ACC112 (cell line): ENCODE results near the gene UMAD1.

ENCODE experiments used
- H2AFZ ChIP-seq: fragments of 200-600 bp; sonication (generic); one replicate; pipeline ENCODE4 v1.6.0; 2017; ENCODE audit warnings: antibody characterized with exemption, low read length; ENCODE audit not compliant: unreplicated experiment
- H3K27ac ChIP-seq: fragments of 200-600 bp; sonication (generic); 2 replicates; pipeline ENCODE4 v1.5.1; 2014; ENCODE audit warnings: low read depth, mild to moderate bottlenecking, antibody characterized with exemption, low read length, moderate library complexity
- H3K27me3 ChIP-seq: fragments of 200-600 bp; sonication (generic); 2 replicates; pipeline ENCODE4 v1.6.1; 2014; ENCODE audit warnings: mild to moderate bottlenecking, antibody characterized with exemption, low read length, moderate library complexity, mixed read lengths; ENCODE audit not compliant: insufficient read depth
- H3K36me3 ChIP-seq: fragments of 200-600 bp; sonication (generic); 2 replicates; pipeline ENCODE4 v1.6.1; 2016; ENCODE audit warnings: mild to moderate bottlenecking, antibody characterized with exemption, low read length, moderate library complexity, mixed read lengths; ENCODE audit not compliant: insufficient read depth
- H3K4me1 ChIP-seq: fragments of 200-600 bp; sonication (generic); one replicate; pipeline ENCODE4 v1.6.1; 2016; ENCODE audit warnings: low read length, mixed read lengths; ENCODE audit not compliant: insufficient read depth, unreplicated experiment, control insufficient read depth
- H3K4me3 ChIP-seq: fragments of 200-600 bp; sonication (generic); 2 replicates; pipeline ENCODE4 v1.5.1; 2014; ENCODE audit warnings: mild to moderate bottlenecking, low read depth, low read length
- H3K79me2 ChIP-seq: fragments of 200-600 bp; sonication (generic); one replicate; pipeline ENCODE4 v1.6.0; 2016; ENCODE audit warnings: low read length; ENCODE audit not compliant: control insufficient read depth, unreplicated experiment, insufficient read depth

The UMAD1 gene

DNA sequence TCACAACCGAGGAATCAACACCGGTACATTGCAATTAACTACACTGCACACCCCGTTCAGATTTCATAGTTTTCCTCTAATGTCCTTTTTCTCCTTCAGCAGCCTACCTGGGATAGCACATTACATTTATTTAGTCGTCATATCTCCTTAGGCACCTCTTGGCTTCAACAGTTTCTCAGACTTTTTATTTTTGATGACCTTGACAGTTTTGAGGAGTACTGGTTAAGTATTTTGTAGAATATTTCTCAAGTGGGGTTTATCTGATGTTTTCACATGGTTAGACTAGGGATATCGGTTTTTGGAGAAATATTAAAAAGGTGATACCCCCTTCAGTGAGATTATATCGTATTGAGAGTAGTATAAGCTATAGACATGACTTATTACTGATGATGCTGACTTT is 241.0 kb downstream of the UMAD1 start:
- no peaks in the 10 kb centered on the region for H3K36me3 ChIP-seq
- no peak overlapping the region for H2AFZ ChIP-seq
- no peaks in the 10 kb centered on the region for H3K79me2 ChIP-seq
- H3K27me3 ChIP-seq = no peaks in the 10 kb centered on the region
- H3K27ac ChIP-seq = no peak overlapping the region
- H3K4me3 ChIP-seq = no peak overlapping the region
- no peaks in the 10 kb centered on the region for H3K4me1 ChIP-seq

DNA sequence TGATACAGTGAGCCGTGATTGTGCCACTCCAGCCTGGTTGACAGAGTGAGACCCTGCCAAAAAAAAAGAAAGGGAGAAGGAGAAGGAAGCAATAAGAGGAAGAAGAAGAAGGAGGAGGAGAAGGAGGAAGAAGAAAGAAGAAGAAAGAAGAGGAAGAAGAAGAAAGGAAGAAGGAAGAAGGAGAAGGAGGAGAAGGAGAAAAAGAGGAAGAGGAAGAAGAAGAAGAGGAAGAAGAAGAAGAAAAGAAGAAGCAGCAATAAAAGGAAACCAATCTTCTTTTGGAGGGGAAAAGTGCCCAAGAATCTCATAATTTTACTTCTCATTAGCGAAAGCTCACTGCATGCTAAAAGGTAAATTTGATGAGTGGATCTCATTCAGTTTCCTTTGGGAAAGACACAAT is 242.3 kb downstream of the UMAD1 start:
- Histone ChIP-seq H3K27me3 (no peaks in the 10 kb centered on the region), H2AFZ (no peak overlapping the region), H3K79me2 (no peaks in the 10 kb centered on the region), H3K4me1 (no peaks in the 10 kb centered on the region), H3K27ac (no peak overlapping the region), H3K4me3 (no peak overlapping the region), H3K36me3 (no peaks in the 10 kb centered on the region)

GRCh38 chr7:7883394-7883793 is 242.8 kb downstream of the UMAD1 start:
- Histone ChIP-seq H3K79me2 (no peaks in the 10 kb centered on the region), H3K27ac (no peak overlapping the region), H3K36me3 (no peaks in the 10 kb centered on the region), H3K27me3 (no peaks in the 10 kb centered on the region), H3K4me3 (no peak overlapping the region), H2AFZ (no peak overlapping the region), H3K4me1 (no peaks in the 10 kb centered on the region)

DNA sequence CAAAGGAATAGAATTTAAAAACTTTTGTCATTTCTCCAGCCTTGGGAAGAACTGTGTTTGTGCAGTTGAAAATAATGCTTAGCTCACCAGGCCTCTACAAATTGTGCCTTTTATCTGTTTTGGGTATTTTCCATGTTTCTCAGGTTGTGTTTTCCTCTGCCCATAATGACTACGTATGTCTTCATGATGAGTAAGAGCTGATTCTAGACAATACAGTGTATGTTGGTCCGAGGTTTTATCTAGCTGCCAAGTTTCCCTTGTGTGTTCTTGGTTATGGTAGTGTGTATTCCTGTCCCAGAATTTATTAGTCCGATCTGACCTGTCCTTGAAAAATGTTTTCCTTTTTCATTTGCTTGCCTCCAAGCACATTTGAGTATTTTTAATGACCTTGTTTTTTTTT is 244.3 kb downstream of the UMAD1 start:
- Histone ChIP-seq H3K4me1 (no peaks in the 10 kb centered on the region), H3K27me3 (no peaks in the 10 kb centered on the region), H3K36me3 (no peaks in the 10 kb centered on the region), H3K27ac (no peak overlapping the region), H2AFZ (no peak overlapping the region), H3K4me3 (no peak overlapping the region), H3K79me2 (no peaks in the 10 kb centered on the region)

- Histone ChIP-seq H3K79me2 (no peaks in the 10 kb centered on the region), H3K4me1 (no peaks in the 10 kb centered on the region), H3K4me3 (no peak overlapping the region), H3K27me3 (no peaks in the 10 kb centered on the region), H3K27ac (no peak overlapping the region), H2AFZ (no peak overlapping the region), H3K36me3 (no peaks in the 10 kb centered on the region)
Observed at GRCh38 chr7:7889791-7890568, 249.4 kb downstream of the UMAD1 start.

DNA sequence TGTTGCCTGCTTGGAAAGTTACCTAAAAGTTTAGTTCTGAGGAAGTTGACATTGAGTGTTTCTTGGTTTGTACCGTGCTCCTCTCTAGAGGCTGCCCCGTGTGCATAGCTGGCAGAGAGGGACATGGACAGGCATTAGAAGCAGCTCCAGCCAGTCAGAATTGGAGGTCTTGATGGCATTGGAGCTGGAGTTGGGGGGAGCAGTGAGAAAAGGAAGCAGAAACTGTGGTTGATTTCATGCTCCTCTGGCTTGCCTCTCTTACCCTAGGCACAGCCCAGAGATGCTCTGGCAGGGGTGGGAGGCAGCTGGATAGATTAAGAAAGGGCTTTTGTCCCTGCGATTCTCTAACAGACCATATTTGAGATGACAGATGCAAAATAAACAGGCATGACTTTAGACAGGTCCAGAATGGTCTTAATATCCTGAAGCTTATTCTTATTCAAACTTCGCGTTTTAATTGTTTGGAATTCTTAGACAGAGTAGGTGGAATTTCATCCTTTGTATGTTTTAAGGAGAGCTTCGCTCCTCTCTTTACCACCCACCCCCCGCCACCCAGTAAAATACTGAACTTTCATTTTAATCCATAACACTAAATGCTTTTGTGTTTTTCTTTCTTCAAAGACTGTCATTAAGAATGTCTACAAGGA is 254.6 kb downstream of the UMAD1 start:
- no peaks in the 10 kb centered on the region for H3K79me2 ChIP-seq
- H3K27me3 ChIP-seq = no peaks in the 10 kb centered on the region
- H3K4me1 ChIP-seq = no peaks in the 10 kb centered on the region
- no peak overlapping the region for H3K27ac ChIP-seq
- no peak overlapping the region for H2AFZ ChIP-seq
- H3K36me3 ChIP-seq = no peaks in the 10 kb centered on the region
- H3K4me3 ChIP-seq = no peak overlapping the region

DNA sequence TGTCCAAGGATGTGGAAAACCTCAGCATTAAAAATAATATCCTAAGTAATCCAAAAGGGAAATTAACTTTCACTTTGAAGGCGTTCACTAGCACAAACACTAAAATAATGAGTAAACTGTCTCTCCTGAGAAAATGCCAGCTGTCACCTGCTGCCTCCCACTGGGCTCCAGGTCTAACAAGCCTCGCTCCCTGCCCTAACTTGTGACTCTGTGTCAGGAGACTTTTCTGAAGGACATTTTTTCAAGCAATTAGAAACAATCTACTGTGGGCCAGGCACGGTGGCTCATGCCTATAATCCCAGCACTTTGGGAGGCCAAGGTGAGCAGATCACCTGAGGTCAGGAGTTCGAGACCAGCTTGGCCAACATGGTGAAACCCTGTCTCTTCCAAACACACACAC is 255.2 kb downstream of the UMAD1 start:
- no peaks in the 10 kb centered on the region for H3K36me3 ChIP-seq
- H3K79me2 ChIP-seq = no peaks in the 10 kb centered on the region
- H2AFZ ChIP-seq = no peak overlapping the region
- no peaks in the 10 kb centered on the region for H3K27me3 ChIP-seq
- no peaks in the 10 kb centered on the region for H3K4me1 ChIP-seq
- no peak overlapping the region for H3K4me3 ChIP-seq
- H3K27ac ChIP-seq = no peak overlapping the region

GRCh38 chr7:7897509-7897908 is 257.0 kb downstream of the UMAD1 start:
- no peaks in the 10 kb centered on the region for H3K36me3 ChIP-seq
- H3K4me1 ChIP-seq = no peaks in the 10 kb centered on the region
- no peaks in the 10 kb centered on the region for H3K27me3 ChIP-seq
- H2AFZ ChIP-seq = no peak overlapping the region
- H3K4me3 ChIP-seq = no peak overlapping the region
- H3K79me2 ChIP-seq = no peaks in the 10 kb centered on the region
- H3K27ac ChIP-seq = no peak overlapping the region

DNA sequence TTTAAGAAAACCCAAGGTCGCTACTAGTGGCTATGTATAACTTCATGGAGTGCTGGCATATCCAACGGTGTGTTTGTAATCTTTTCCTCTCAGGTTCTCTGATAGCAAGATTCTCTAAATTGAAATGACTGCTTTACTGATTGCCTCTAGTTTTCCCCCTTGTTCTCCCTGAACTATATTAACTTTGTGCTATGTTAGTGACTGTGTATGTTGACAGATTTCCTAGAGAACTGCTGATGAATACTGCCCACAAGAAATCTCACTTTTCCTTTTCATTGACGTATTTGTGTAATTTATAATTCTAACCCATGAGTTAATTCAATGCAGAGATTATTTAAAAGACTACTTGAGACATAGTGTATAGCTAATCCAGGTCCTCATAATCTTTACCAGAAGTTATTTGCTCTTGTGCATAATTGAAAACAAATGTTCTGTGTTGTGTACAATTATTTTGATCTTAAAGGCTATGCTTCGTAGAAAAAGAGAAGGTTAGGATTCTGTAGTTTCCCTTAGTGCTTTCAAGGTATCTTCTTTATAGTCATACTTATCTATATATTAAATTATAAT is 257.5 kb downstream of the UMAD1 start:
- Histone ChIP-seq H3K27ac (no peak overlapping the region), H3K36me3 (no peaks in the 10 kb centered on the region), H2AFZ (no peak overlapping the region), H3K79me2 (no peaks in the 10 kb centered on the region), H3K4me3 (no peak overlapping the region), H3K27me3 (no peaks in the 10 kb centered on the region), H3K4me1 (no peaks in the 10 kb centered on the region)

- no peaks in the 10 kb centered on the region for H3K36me3 ChIP-seq
- no peak overlapping the region for H3K4me3 ChIP-seq
- no peak overlapping the region for H2AFZ ChIP-seq
- no peak overlapping the region for H3K27ac ChIP-seq
- no peaks in the 10 kb centered on the region for H3K4me1 ChIP-seq
- no peaks in the 10 kb centered on the region for H3K27me3 ChIP-seq
- H3K79me2 ChIP-seq = no peaks in the 10 kb centered on the region
Observed at GRCh38 chr7:7902845-7903244, 262.3 kb downstream of the UMAD1 start.

DNA sequence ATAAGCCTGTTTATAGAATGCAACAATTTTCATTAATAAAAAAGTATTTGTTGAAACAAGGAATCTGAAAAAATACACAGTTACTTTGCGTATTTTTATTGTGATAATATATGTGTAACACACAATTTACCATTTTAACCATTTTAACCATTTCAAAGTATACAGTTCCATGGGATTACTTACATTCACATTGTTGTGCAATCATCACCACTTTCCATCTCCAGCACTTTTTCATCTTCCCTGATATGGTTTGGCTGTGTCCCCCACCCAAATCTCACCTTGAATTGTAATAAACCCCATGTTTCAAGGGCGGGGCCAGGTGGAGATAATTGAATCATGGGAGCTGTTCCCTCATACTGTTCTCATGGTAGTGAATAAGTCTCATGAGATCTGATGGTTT is 266.8 kb downstream of the UMAD1 start:
- no peak overlapping the region for H2AFZ ChIP-seq
- H3K79me2 ChIP-seq = no peaks in the 10 kb centered on the region
- no peaks in the 10 kb centered on the region for H3K36me3 ChIP-seq
- no peak overlapping the region for H3K27ac ChIP-seq
- no peaks in the 10 kb centered on the region for H3K4me1 ChIP-seq
- no peaks in the 10 kb centered on the region for H3K27me3 ChIP-seq
- no peak overlapping the region for H3K4me3 ChIP-seq
